Measurements from ENCODE around the gene ILRUN. TPM values are rescaled to one million over a fixed set of nuclear protein-coding genes. Genes with fewer than 3 reads are reported as not detected.

ILRUN gene
- total and polyA plus RNA-seq, 2 of the 8 experiments (the other 6 are each of a cell fraction or from before 2014, with no cell fraction given): 39.2 to 81.2 TPM

GRCh38 chr6:34661357-34661756 is 35.2 kb downstream of the ILRUN start:
- TF ChIP-seq ATF3 (IDR thresholded peaks at IDR 0.05; ENCODE audit: insufficient read depth, low read depth, low read length) (no peak), EZH2 (IDR thresholded peaks at IDR 0.05; ENCODE audit: low read depth, low read length, severe bottlenecking) (no peak), KDM5A (IDR thresholded peaks at IDR 0.05; ENCODE audit: low read length) (no peak), EGR1 (IDR thresholded peaks at IDR 0.05; ENCODE audit: borderline replicate concordance, low read depth, low read length) (no peak), CTCF (IDR thresholded peaks at IDR 0.05; ENCODE audit: control extremely low read depth in 1 of 3, insufficient read depth in 1 of 3, low read depth in 1 of 3, low read length in 3 of 3) (no peak)
- Histone ChIP-seq H3K18ac (ENCODE audit: extremely low read depth, low read length) (no peak overlapping the region), H3K4me3 (ENCODE audit: extremely low read depth in 1 of 4, insufficient read depth in 2 of 4, low read depth in 3 of 4, low read length in 4 of 4) (no peak overlapping the region), H3K4me1 (replicated peaks in 1 of 4; ENCODE audit: control insufficient read depth in 3 of 4, insufficient read depth in 4 of 4, low read length in 3 of 4) (peaks cover 0 to 8% (median 5%) of the 10 kb centered on the region in 4 experiments; a peak in 5 of 7 replicates), H3K4me2 (ENCODE audit: insufficient read depth in 1 of 2, low read depth in 2 of 2, low read length in 2 of 2) (no peak overlapping the region), H3K56ac (replicated peaks; ENCODE audit: insufficient read length, low read depth, low read length) (no peak overlapping the region), H2BK12ac (ENCODE audit: low read depth, low read length) (no peak overlapping the region), H3K9ac (replicated peaks in 1 of 4; ENCODE audit: extremely low read depth in 1 of 4, low read depth in 3 of 4, low read length in 3 of 4) (no peak overlapping the region), H3K27me3 (replicated peaks in 1 of 4; ENCODE audit: control insufficient read depth in 3 of 4, extremely low read depth in 1 of 4, insufficient read depth in 3 of 4, low read length in 3 of 4) (no peaks in the 10 kb centered on the region), H2AK5ac (ENCODE audit: low read depth, low read length) (no peak overlapping the region), H2BK5ac (ENCODE audit: low read depth, low read length) (no peak overlapping the region), H3K79me1 (ENCODE audit: low read depth, low read length) (peaks cover 4% of the 10 kb centered on the region), H3K23me2 (ENCODE audit: low read depth, low read length) (no peaks in the 10 kb centered on the region), H4K5ac (ENCODE audit: insufficient read length, low read depth, low read length) (no peak overlapping the region), H3K36me3 (ENCODE audit: control insufficient read depth in 2 of 4, insufficient read depth in 4 of 4, low read length in 3 of 4) (no peaks in the 10 kb centered on the region), H2AFZ (ENCODE audit: low read length) (no peak overlapping the region), H3K27ac (ENCODE audit: low read depth, low read length) (no peak overlapping the region), H4K20me1 (replicated peaks in 1 of 2; ENCODE audit: control insufficient read depth in 1 of 2, insufficient read depth in 2 of 2, low read length in 2 of 2) (peaks cover 0 to 3% of the 10 kb centered on the region in 2 experiments), H2BK120ac (replicated peaks; ENCODE audit: low read depth, low read length) (no peak overlapping the region), H4K8ac (ENCODE audit: extremely low read depth, insufficient read depth, low read length) (no peak overlapping the region), H3K9me3 (ENCODE audit: insufficient read depth in 2 of 2, low read depth in 1 of 2, low read length in 1 of 2) (no peaks in the 10 kb centered on the region), H2BK15ac (ENCODE audit: low read length) (no peak overlapping the region), H2BK20ac (ENCODE audit: low read length) (no peak overlapping the region), H3K14ac (ENCODE audit: insufficient read length) (no peak overlapping the region), H4K91ac (replicated peaks; ENCODE audit: insufficient read length, low read length) (no peak overlapping the region), H3K23ac (ENCODE audit: insufficient read length) (no peak overlapping the region), H3K79me2 (ENCODE audit: control insufficient read depth in 1 of 2, insufficient read depth in 2 of 2, low read length in 2 of 2) (peaks cover 0 to 78% of the 10 kb centered on the region in 2 experiments; a peak in 2 of 4 replicates), H3K4ac (replicated peaks; ENCODE audit: insufficient read length, low read depth, low read length) (no peak overlapping the region)
- DNase-seq (ENCODE audit: low read depth in 1 of 2, low spot score in 2 of 2) (no peak), FAIRE-seq (no peak)
- ChIA-PET CTCF (ENCODE audit: partially characterized antibody) (no interaction called here), POLR2A (ENCODE audit: partially characterized antibody) (no interaction called here)
- WGBS, 2 experiments (ENCODE audit: extremely low coverage in 1 of 2, insufficient coverage in 1 of 2, insufficient read length in 1 of 2, insufficient replicate concordance in 2 of 2, low coverage in 1 of 2, low lambda C conversion rate in 2 of 2, missing lambda C conversion rate in 1 of 2): 91% methylated on average over 1 of the region's 1 CpG; no CpG with 5 or more reads in 1 of the 2 experiments
